Measurements from ENCODE around the gene WFIKKN2.
"Not testable (repeated sequence)": the region's sequence is repeated elsewhere in the genome, so short reads cannot be mapped to it uniquely, and the experiment has no call there.

Gene WFIKKN2, protein sequence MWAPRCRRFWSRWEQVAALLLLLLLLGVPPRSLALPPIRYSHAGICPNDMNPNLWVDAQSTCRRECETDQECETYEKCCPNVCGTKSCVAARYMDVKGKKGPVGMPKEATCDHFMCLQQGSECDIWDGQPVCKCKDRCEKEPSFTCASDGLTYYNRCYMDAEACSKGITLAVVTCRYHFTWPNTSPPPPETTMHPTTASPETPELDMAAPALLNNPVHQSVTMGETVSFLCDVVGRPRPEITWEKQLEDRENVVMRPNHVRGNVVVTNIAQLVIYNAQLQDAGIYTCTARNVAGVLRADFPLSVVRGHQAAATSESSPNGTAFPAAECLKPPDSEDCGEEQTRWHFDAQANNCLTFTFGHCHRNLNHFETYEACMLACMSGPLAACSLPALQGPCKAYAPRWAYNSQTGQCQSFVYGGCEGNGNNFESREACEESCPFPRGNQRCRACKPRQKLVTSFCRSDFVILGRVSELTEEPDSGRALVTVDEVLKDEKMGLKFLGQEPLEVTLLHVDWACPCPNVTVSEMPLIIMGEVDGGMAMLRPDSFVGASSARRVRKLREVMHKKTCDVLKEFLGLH

DNA sequence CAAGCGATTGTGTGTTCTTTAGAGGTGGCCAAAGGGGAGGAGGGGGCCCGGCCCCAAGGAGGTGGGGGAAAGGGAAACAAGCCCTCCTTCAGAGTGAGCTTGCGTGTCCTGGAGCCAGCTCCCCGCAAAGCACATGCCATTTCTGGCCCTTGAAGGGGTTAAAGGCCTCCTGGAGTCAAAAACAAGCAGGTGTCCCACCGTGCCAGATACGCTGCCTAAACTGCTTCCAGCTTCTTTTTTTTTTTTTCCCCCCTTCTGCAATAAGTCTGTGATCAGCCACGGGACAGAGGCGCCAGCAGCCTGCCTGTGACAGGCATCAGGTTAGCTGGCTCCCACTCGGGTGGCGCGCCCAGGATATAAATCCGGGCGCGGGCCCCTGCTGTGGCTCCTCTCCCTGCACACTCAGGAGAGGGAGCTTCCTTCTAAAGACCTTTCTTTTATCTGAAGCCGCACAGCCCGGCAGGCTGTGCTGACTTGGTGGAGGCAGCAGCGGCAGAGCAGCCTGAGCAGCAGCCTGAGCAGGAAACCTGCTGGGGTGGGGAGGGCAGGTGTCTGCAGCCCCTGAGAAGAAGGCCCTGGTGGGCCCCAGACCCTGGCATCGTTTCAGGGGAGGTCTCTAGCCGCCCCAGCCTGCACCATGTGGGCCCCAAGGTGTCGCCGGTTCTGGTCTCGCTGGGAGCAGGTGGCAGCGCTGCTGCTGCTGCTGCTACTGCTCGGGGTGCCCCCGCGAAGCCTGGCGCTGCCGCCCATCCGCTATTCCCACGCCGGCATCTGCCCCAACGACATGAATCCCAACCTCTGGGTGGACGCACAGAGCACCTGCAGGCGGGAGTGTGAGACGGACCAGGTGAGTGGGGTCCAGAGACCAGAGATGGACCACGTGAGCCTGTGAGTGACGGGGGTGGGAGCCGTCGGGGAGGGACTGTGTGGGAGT lies at the start of gene WFIKKN2:
Gene WFIKKN2, plus strand, starts transcription at position 286 of the 934 bp plus-strand sequence. Its CDS starts 352 bp downstream, at position 638.
- DNase-seq (ENCODE audit: low read depth in 2 of 2) = no peak

DNA sequence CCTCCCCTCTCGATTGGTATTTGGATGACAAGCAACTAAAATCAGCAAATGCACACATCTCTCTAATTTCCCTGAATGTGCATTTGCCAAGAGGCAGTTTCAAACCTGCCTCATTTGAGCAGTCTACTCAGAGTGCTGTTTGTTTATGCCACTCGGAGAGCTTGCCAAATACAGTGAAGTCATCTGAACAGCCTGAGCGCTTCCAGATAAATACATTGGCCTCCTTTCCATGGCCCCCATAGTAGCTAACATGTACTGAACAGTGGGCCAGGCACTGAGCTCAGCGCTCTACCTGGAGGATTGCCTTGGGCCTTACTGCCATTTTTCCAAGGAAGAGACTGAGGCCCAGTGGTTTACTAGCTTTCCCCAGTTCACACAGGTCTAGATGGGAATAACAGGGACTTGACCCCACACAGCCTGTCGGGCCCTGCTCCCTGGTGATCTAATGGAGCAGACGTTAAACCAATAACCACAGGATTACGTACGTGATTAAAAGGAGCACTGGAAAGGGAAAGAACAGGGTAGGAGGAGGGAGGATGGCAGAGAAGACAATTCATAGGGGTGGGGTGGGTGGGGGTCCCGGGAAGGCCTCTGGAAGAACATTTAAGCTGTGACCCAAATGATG lies 49.3 kb upstream of the WFIKKN2 start:
- no peak for DNase-seq (ENCODE audit: low read depth in 2 of 2)

DNA sequence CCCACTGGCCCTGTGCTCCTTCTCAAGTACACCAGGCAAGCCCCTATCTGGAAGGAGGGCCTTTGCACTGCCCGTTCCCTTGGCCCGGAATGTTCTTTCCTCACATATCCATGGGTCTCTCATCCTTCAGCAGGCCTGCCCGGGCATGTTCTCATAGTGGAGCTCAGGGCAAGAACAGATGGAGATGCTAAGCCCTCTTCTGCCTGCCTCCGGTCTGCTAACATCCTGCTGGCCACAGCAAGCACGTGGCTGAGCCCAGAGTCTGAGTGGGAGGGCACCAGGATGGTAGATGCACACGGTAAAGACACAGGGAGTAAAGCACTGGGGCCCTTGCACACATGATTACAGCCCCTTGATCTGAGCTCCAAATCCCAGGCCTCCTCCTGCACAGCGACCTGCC lies 48.3 kb upstream of the WFIKKN2 start:
- no peak for DNase-seq (ENCODE audit: low read depth in 2 of 2)

DNA sequence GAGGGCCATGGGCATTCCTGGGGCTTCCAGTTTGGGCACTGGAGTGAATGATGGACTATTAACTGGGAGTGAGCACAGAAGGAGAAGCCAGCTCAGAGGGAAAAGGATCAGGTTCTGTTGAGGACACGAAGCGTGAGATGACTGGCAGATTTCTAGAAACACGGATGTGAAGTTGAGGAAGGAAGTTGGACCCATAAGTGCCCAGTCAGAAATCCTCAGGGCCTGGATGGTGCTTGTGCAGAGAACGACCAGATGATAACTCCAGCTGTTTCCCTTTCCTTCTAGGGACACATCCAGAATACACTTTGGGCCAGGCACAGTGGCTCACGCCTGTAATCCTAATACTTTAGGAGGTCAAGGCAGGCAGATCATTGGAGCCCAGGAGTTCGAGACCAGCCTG lies 44.8 kb upstream of the WFIKKN2 start:
- DNase-seq (ENCODE audit: low read depth in 2 of 2) = no peak

DNA sequence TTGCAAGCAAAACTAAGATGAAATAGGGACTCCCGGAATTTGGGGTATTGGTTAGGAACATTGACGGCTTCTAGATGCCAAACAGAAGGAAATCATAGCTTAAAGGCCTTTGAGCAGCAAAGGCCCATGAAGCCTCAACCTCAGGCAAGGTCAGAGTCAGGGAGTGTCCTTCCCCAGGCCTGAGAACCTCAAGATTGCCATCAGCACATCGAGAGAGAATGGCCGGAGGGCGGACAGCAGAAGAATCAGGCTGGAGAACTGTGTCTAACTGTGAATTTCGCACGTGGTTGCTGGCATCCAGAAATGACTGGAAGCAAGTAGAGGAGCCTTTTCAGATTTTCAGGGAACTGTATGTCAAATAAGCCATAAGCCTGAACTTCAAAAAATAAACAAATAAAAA lies 43.3 kb upstream of the WFIKKN2 start:
- no peak for DNase-seq (ENCODE audit: low read depth in 2 of 2)

DNA sequence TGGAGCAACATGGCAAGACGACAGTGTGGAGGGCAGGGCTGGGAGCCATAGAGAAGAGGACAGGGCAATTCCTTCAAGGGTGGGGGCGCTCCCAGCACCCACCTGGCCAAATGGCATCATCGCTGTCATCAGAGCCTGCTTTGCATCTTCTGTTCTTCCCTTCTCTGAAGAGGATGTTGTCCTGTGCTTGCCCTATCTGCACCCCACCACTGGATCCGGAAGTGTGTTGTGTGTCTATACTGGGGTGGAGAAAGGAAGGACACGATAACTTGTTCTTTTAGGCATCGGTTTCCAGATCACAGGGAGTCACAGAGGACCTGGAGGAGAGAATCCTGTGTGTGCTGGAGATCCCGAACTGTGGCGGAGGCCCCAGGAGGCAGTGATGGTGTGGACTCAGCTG lies 42.4 kb upstream of the WFIKKN2 start:
- no peak for DNase-seq (ENCODE audit: low read depth in 2 of 2)

DNA sequence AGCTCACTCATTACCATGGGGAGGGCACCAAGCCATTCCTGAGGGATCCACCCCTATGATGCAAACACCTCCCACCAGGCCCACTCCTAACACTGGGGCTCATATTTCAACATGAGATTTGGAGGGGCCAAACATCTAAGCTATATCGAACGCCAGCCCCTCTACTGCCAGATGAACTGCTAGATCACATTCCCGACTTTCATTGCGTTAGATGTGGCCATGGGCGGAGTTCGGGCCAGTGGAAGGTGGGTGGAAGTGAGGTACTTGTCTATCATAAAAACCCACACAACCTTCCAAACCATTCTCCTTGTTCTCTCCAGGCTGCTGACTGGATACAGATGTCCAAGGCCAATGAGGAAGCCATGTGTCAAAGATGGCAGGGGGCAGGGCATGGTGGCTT lies 41.0 kb upstream of the WFIKKN2 start:
- DNase-seq (ENCODE audit: low read depth in 2 of 2) = no peak

DNA sequence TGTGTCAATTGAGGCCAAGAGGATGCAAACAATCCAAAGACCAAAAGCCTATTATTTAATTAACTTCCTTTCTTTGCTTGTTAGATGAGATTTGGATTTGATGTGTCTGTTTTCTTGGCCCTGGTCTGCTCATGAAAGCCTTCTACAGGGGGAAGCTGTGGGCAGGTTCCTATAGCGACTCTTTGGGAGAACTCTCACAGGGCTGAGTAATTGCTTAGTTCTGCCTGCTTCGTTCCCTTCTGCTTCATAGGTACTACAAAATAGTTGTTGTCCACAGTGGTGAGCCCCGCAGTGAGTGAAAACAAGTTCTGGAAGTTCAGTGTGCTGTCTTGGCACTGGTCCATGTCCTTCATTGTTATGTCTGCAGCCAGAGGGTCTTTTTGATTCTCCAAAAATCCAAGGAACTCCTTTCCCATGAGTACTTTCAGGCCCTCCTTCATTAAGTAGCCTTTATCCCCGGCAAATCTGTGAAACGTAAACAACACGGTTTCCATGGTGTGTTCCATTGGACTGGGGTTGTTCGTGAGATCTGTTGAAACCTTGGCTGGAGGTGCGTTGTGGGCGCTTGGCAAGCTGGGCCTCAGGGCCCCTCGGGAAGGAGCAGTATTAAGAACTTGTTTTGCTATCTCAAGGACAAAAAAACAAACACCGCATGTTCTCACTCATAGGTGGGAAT lies 38.1 kb upstream of the WFIKKN2 start:
- DNase-seq (ENCODE audit: low read depth in 2 of 2) = no peak

DNA sequence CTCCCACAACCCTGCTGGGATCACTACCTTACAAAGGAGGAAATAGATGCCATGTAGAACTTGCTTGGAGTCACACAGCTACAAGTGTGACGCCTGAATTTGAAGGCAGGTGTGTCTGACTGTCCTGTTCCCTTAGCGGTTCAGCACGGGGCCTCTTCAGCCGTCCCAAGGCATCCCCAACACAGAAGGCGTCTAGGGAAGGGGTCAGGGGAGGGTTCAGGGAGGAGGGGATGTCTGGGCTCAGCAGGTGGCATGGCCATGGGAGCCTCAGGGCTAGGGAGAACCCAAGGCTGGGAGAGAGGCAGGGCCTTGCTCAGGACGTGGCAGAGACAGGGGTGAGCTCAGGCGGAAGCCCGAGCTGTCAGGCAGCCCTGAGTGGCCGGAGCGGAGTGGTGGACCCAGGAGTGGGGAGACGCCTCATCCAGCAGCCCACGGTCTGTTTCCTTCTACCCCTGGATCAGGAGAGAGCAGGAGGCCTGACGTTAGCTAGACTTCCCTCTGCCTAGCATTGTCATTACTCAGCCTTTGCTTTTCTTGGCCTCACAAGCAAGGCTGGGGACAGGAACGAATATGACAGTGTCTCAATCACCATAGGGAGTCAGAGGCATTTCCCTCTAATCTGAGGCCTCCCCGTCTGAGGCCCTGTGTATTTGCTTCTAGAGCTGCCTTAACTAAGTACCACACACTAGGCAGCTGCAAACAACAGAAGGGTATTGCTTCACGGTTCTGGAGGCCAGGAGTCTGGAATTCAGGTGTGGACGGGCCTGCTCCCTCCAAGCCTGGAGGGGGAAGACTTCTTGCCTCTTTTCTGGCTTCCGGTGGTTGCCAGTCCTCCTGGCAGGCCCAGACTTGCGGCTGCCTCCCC lies 36.7 kb upstream of the WFIKKN2 start:
- DNase-seq (ENCODE audit: low read depth in 2 of 2) = no peak

DNA sequence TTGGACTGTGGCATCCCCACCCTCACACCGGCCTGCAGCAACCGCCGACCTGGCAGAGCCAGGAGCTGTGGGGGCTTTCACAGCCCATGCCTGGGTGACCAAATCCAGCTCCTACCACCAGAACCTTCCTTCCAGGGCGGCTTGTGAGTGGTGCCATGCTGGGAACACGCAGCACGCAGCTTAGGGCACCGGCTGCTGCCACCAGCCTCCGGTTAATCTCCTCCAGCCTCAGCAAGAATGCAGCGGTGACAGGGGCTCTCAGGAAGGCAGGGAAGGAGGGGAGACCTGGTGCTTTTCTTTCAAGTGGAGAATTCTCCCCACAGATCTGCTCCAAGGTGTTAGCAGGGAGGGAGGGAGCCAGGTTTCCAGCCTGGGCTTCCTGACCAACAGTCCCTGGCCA lies 35.8 kb upstream of the WFIKKN2 start:
- no peak for DNase-seq (ENCODE audit: low read depth in 2 of 2)

DNA sequence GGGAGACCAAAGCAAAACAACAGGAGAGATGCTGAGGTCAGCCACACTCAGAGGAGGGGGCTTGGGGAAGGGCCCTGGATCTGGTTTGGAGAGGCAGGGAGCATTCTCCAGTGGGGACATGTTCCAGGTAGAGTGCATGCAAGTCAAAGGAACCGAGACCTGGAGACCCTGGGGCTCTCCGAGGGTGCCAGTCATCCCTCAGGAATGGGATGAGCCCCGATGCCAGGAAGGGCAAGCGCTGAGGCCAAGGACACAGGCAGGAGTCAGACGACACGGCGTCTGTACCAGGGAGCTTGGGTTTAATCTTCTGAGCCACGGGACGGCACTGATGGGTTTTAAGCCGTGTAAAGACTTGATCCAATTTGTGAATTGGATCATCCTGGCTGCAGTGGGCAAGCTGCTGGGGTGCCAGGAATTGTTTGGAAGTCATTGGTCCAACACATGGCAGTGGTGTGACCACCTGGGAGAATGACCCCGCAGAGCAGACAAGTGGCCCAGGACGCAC lies 35.1 kb upstream of the WFIKKN2 start:
- no peak for DNase-seq (ENCODE audit: low read depth in 2 of 2)

DNA sequence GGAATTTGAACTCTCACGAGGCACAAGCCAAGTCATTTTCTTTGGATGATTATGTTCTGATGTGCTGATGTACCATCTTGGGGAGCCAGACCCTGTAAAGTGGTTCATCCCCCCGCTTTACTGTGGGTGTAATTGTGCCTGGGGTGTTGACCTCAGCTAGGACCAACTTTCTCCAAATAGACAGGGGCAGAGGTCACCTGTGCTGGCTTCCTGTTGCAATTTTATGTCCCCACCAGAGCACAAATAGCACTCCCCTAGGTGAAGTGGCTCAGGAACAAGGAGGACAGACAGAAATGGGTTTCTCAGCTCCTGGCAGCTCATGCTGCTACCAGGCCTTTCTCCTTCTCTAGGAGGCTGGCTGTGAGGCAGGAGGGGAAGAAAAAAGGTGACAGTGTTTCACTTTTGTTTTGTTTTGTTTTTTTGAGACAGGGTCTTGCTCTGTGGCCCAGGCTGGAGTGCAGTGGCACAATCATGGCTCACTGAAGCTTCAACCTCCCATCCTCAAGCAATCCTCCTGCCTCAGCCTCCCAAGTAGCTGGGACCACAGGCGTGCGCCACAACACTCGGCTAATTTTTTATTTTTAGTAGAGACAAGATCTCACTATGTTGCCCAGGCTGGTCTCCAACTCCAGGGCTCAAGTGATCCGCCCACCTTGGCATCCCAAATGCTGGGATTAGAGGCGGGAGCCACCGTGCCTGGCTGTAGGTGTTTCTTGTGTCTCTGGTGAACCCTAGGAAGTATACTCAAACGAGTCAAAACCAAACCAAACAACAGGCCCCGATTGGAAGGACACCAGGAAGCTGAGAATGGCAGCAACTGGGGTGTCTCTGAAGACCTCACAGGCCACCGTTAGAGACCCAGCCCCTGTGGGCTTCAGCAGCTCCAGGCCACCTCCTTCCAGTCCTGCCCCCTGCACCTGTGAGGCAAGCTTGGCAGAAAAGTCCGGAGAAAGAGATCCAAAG lies 32.5 kb upstream of the WFIKKN2 start:
- no peak for DNase-seq (ENCODE audit: low read depth in 2 of 2)

DNA sequence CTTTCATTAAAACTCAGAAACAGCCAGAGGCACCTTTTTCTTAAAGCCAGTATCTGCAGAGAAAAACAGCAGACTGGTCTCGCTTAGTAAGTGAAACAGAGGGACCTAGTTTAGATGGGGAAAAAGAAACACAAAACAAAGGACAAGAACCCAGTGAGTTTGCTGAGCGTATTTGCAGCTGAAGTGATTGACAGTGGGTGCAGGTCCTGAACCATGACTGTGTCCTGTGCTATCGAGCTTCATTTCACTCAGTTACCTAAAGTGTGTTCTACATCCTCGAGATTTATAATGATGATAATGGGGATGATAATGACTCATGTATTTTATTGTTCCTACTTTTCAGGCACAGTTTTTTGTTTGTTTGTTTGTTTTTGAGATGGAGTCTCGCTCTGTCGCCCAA lies 31.7 kb upstream of the WFIKKN2 start:
- no peak for DNase-seq (ENCODE audit: low read depth in 2 of 2)

DNA sequence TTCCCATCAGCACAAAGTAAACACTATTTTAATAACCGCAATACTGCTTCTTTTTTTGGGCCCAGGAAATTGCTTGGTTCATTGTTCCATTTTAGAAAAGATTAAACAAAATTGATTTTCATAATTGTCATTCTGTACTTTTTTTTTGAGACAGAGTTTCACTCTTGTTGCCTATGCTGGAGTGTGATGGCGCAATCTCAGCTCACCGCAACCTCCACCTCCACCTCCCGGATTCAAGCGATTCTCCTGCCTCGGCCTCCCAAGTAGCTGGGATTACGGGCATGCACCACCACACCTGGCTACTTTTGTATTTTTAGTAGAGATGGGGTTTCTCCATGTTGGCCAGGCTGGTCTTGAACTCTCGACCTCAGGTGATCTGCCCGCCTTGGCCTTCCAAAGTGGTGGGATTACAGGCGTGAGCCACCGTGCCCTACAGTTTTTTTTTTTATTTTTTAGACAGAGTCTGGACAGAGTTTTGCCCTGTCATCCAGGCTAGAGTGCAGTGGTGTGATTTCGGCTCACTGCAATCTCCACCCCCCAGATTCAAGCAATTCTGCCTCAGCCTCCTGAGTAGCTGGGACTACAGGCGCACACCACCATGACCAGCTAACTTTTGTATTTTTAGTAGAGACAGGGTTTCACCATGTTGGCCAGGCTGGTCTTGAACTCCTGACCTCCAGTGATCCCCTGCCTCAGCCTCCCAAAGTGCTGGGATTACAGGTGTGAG lies 30.5 kb upstream of the WFIKKN2 start:
- not testable (repeated sequence) for DNase-seq (ENCODE audit: low read depth in 2 of 2)

DNA sequence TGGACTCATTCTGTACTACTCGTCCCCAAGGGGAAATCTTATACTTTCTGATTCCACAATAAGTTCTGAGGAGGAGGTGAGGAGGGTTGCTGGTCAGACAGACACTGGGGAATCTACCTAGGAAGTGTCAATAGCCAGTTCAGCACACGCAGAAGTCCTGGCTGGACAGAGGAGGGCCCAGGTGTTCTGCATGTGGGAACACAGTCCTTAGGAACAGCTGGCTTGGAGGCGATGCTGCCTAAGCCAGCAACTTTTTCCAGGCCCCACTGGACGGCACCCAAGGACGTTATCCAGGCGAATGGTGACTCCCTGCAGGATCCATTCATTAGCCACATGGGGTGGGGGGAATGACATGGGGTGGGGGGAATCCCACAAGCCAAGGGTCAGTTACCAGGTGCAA lies 29.9 kb upstream of the WFIKKN2 start:
- DNase-seq (ENCODE audit: low read depth in 2 of 2) = no peak

DNA sequence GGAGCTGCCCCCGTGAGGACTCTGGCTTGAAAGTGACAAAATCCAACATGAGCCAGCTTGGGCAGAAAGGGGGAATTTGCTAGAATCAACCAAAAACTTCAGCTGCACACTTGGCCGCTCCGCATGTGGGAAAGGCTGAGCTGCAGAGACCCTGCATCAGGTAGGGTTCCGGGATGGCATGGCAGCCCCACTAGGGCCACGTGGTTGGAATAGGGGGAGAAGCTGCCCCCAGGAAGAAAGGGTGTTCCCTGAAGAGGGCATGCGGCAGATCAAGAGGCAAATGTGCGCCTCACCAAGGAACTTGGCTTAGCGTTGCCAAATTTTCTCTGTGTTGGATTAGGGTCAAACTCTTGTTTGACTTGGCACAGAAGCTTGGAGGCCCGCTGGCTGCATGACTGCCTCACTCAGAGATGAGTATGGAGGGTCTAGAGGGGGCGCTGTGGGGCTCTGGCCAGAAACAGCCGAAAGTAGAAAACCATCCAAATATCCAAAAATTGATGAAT lies 29.2 kb upstream of the WFIKKN2 start:
- DNase-seq (ENCODE audit: low read depth in 2 of 2) = no peak

DNA sequence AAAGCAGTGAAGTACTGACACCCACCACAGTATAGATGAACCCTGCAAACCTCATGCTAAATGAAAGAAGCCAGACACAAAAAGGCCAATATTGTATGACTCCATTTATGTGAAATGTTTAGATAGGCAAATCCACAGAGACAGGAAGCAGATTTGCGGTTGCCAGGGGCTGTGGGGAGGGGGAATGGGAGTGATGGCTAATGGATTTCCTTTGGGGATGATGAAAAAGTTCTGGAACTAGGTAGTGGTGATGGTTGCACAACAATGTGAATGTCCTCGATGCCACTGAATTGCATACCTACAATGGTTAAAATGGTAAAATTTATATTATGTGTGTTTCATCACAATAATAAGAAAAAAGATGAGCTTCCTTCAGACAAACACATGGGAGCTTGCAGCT lies 28.4 kb upstream of the WFIKKN2 start:
- DNase-seq (ENCODE audit: low read depth in 2 of 2) = no peak

DNA sequence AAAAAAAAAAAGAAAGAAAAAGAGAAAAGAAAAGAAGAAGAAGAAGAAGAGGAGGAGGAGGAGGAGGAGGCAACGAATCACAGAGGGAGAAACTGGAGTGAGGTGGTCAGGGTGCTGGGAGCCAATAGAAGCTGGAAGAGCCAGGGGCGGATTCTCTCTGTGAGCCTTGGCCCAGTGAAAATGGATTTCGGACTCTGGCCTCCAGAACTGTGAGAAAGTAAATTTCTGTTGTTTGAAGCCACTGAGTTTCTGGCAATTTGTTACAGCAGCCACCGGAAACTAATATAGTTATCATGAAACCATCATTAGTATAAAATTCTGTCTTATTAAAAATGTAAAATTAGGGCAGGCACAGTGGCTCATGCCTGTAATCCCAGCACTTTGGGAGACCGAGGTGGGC lies 27.7 kb upstream of the WFIKKN2 start:
- no peak for DNase-seq (ENCODE audit: low read depth in 2 of 2)

Data from stimulated activated CD8-positive, alpha-beta memory T cell treated with anti-CD3 and anti-CD28 coated beads, Interleukin-15, amount 100 ng/mL, for 4 hours (primary cell).